ENCODE data around the gene DNLZ.
"Not testable (repeated sequence)": the region's sequence is repeated elsewhere in the genome, so short reads cannot be mapped to it uniquely, and the experiment has no call there.

DNLZ gene

DNA sequence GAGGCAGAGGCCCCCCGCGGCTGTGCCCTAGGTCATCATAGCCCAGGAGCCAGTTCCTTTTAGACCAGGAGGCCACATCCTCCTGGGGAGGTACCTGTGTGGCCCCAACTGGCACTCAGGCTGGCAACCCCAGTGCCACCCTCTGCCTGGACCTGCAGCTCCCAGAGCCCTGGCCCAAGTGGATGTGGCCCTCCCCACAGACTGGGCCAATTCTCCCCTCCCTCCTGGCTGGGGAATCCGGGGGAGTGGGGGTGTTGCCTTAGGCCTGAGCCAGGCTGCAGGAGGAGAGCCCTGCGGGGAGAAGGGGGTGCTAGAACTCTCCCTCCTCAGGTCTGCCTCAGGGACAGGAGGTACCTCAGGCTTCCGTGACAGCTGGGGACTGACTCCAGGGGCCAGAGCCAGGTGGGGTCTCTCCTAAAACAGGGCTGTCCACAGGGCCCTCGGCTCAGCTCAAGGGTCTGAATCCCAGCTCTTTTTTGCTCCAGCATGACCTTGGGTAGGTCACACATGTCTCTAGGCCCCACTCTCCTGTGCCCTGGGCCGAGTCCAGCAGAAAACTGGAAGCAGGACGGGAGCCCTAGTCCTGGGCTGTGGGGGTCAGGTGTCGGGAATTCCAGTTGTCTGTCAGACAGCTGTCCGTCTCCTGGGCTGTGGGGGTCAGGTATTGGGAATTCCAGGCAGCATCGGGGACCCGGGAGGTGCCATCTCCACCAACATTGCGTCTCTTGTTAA, 9.6 kb downstream of the DNLZ start:
- DNase-seq = no peak
- TF ChIP-seq GATA1 (IDR thresholded peaks at IDR 0.05; ENCODE audit: low read depth, low read length) (no peak), POLR2A (IDR thresholded peaks at IDR 0.05; ENCODE audit: low read length) (no peak)

DNA sequence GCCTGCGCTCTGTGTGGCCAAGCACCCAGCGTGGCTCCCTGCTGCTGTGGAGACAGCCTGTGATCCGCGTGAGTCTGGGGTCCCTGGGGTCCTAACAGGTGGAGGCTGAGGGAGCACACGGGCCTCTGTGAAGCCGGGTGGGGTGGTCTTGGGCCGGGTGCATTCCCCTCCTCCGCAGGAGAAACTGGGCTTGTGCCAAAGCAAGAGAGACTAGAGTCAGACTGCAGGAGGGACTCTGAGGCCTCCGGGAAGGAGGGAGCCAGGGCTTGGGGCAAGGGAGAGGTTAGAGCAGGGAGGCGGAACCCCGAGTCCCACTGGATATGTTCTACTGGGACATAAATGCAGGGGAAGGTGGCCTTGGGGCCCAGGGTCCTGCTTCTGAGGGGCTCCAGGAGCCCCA, 10.5 kb downstream of the DNLZ start:
- TF ChIP-seq GATA1 (IDR thresholded peaks at IDR 0.05; ENCODE audit: low read depth, low read length) (no peak), POLR2A (IDR thresholded peaks at IDR 0.05; ENCODE audit: low read length) (no peak)
- DNase-seq = no peak

DNA sequence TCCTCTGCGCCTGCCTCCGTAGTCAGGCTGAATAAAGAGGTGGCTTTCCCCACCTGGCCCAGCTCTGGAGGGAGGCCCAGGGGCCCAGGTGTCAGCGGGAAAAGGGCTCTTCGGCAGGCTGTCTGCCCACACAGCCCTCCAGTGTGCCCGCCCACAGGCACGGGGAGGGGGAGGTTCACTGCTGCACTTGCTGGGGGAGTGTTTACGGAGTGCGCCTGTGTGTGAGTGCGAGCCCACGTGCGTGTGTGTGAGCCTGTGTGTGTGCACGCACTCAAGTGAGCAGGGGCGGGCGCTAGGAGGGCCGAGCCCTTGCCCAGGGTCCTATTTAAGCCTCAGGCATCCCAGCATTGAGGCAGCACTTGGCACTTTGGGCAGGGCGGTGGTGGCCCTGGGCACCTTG, 10.9 kb downstream of the DNLZ start:
- TF ChIP-seq GATA1 (IDR thresholded peaks at IDR 0.05; ENCODE audit: low read depth, low read length) (no peak), POLR2A (IDR thresholded peaks at IDR 0.05; ENCODE audit: low read length) (no peak)

DNA sequence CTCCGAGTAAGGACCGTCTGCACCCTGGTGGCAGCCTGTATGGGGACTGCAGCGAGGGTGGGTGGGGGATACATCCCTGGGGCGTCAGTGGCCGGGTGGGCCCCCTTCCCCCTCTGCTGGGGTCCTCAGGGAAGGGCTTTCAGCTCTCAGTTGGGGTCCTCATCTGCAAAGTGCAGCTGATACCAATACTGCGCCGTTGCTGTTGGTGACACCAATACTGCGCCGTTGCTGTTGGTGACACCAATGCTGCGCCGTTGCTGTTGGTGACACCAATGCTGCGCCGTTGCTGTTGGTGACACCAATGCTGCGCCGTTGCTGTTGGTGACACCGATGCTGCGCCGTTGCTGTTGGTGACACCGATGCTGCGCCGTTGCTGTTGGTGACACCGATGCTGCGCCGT, 11.7 kb downstream of the DNLZ start:
- not testable (repeated sequence) for DNase-seq

More for the DNA sequence above, 10.9 kb downstream of the DNLZ start:
- no peak for DNase-seq

- TF ChIP-seq POLR2A (IDR thresholded peaks at IDR 0.05; ENCODE audit: low read length) (no peak), GATA1 (IDR thresholded peaks at IDR 0.05; ENCODE audit: low read depth, low read length) (no peak)
- no peak for DNase-seq
Measured at GRCh38 chr9:136351252-136351800, 12.2 kb downstream of the DNLZ start.

DNA sequence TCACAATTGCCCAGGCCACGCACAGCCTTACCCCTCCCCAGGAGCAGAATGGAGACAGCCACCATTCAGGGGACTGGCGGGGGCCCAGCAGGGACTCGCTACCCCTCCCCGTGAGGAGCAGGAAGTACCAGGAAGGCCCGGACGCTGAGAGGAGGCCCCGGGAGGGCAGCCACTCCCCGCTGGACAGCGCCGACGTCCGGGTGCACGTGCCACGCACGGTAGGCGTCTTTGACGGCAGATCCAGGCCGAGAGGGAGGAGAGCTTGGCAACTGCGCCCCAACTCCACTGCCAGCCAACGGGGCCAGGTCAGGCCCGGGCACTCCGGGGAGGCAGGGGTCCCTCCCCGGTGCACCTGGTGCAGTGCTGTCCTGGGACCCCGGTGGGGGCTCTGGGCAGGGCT, 14.0 kb downstream of the DNLZ start:
- no peak for DNase-seq
- no peak for TF ChIP-seq POLR2A (IDR thresholded peaks at IDR 0.05; ENCODE audit: low read length)
- TF ChIP-seq GATA1 (IDR thresholded peaks at IDR 0.05; ENCODE audit: low read depth, low read length) = no peak

GRCh38 chr9:136348691-136349090, 14.9 kb downstream of the DNLZ start:
- no peak for DNase-seq
- no peak for TF ChIP-seq POLR2A (IDR thresholded peaks at IDR 0.05; ENCODE audit: low read length)
- TF ChIP-seq GATA1 (IDR thresholded peaks at IDR 0.05; ENCODE audit: low read depth, low read length) = no peak

GRCh38 chr9:136347472-136348256, 15.9 kb downstream of the DNLZ start:
- DNase-seq = no peak
- no peak for TF ChIP-seq GATA1 (IDR thresholded peaks at IDR 0.05; ENCODE audit: low read depth, low read length)
- TF ChIP-seq POLR2A (IDR thresholded peaks at IDR 0.05; ENCODE audit: low read length) = no peak

DNA sequence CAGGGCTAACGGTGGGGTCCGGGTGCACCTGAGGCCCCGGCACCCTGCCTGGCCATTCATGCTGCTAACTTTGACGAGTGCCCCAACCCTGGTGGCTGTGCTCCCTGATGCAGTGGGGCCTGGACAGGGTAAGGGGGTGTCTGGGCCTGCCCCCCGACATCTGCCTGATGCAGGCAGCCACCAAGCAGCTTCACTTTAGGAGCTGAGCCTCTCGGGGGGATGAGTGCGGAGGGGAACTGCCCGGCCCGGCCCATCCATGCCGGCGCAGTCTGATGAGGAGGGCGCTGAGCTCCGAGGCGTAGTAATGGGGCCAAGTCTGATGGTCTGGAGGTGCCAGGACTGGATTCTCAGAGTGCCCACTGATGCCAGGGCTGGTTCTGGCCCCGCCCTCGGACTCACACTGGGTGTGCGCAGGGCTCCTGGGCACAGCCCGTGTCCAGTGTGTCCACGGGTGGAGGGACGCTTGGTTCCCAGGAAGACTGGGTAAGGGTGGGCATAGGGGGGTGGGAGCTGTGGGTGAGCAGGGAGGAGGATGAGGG, 16.5 kb downstream of the DNLZ start:
- DNase-seq = no peak
- TF ChIP-seq POLR2A (IDR thresholded peaks at IDR 0.05; ENCODE audit: low read length) (no peak), GATA1 (IDR thresholded peaks at IDR 0.05; ENCODE audit: low read depth, low read length) (no peak)

DNA sequence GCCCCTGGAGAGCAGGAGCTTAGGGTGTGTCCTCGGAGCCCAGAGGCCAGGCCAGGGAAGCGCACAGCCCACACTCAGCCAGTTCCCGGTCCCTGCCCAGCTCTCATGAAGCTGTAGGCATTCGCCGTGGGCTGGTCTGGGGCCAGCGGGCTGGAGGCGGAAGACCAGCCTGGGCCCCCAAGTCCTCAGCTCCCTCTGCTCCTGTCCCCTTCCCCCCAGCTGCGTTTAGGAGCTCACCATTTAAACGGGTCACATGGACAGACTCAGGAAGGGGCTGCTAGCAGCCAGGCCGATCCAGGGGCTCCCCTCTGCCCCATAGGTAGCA, 17.4 kb downstream of the DNLZ start:
- TF ChIP-seq POLR2A (IDR thresholded peaks at IDR 0.05; ENCODE audit: low read length) (no peak), GATA1 (IDR thresholded peaks at IDR 0.05; ENCODE audit: low read depth, low read length) (no peak)
- no peak for DNase-seq

- no peak for DNase-seq
- TF ChIP-seq POLR2A (IDR thresholded peaks at IDR 0.05; ENCODE audit: low read length) = no peak
- TF ChIP-seq GATA1 (IDR thresholded peaks at IDR 0.05; ENCODE audit: low read depth, low read length) = no peak
Measured at GRCh38 chr9:136345281-136346156, 18.0 kb downstream of the DNLZ start.

DNA sequence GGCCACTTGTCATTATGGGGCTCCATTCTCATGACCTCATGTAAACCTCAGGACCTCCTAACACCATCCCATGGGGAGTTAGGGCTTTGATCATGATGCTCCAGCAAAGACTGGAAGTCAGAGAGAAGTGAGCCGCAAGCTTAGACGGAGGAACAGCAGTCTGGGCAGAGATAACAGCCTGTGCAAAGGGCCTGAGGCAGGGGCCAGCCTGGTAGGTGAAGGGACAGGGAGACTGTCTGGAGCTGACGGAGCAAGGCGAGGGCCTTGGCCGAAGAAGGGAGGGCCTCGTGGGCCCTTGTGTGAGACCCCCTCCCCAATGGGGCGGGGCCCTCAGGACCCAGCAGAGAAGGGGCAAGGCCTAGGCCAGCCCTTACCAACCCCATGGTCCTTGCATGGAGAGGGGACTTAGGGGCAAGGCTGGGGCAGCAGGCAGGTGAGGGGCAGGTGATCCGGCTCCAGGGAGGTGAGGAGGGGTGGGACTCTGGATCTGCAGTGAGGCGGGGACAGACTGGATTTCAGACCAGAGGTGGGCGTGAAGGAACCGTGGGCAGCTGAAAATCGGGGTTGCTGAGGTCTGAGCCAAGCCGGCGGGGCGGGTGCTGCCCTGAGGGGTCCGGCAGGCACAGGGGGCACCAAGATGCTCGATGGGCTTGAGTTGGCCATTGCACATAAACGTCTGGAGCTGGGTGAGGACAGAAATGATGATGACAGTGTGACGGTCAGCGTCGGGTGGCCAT, 18.8 kb downstream of the DNLZ start:
- DNase-seq = no peak
- TF ChIP-seq GATA1 (IDR thresholded peaks at IDR 0.05; ENCODE audit: low read depth, low read length) = no peak
- TF ChIP-seq POLR2A (IDR thresholded peaks at IDR 0.05; ENCODE audit: low read length) = no peak

GRCh38 chr9:136343884-136344269, 19.7 kb downstream of the DNLZ start:
- TF ChIP-seq POLR2A (IDR thresholded peaks at IDR 0.05; ENCODE audit: low read length) (no peak), GATA1 (IDR thresholded peaks at IDR 0.05; ENCODE audit: low read depth, low read length) (no peak)
- DNase-seq = no peak
